Cardiac muscle cell (in vitro differentiated cells and primary cell): Measurements from ENCODE around the gene TP53RK. TPM values are rescaled to one million over a fixed set of nuclear protein-coding genes. Genes with fewer than 3 reads are reported as not detected.

Experiments
- DNase-seq, 2 donors: peaks; one replicate each; pipeline versions ENCODE4 v3.0.0 to v3.0.0-alpha.2; 2010 to 2017; ENCODE audit warnings: low read depth in 1 of 2, low spot score in 1 of 2
- H3K27ac ChIP-seq: fragments of 200-600 bp; sonication (generic); 2 replicates; pipeline ENCODE4 v1.5.1; 2016
- H3K27me3 ChIP-seq: fragments of 200-600 bp; sonication (generic); 2 replicates; pipeline ENCODE4 v1.6.0; 2016; ENCODE audit warnings: control low read depth
- H3K36me3 ChIP-seq: fragments of 200-600 bp; sonication (generic); 2 replicates; pipeline ENCODE4 v1.5.1; 2016; ENCODE audit warnings: control low read depth
- H3K4me1 ChIP-seq: fragments of 200-600 bp; sonication (generic); 2 replicates; pipeline ENCODE4 v1.8.1; 2017; ENCODE audit warnings: low read depth, mild to moderate bottlenecking, mixed run types
- H3K4me3 ChIP-seq: fragments of 200-600 bp; sonication (generic); 2 replicates; pipeline ENCODE4 v1.5.1; 2016; ENCODE audit warnings: mild to moderate bottlenecking
- H3K9me3 ChIP-seq: fragments of 200-600 bp; sonication (generic); 2 replicates; pipeline ENCODE4 v1.5.1; 2017; ENCODE audit warnings: low read depth, mild to moderate bottlenecking, control low read depth
- CTCF ChIP-seq: IDR thresholded peaks from 2 replicates; pipeline ENCODE4 v1.5.1; 2012; ENCODE audit warnings: low read depth, mild to moderate bottlenecking, low read length
- polyA plus RNA-seq: library from polyadenylated mRNA; unstranded; fragments of >200 nt; fragmentation: Nextera tagmentation; extraction: Ambion mirVana; gene quantifications from 2 replicates; pipeline ENCODE4 v1.2.1, GENCODE V29; 2016
- total RNA-seq: library from RNA; depleted of rRNA; stranded (reverse); fragments of >200 nt; gene quantifications from 2 replicates; pipeline ENCODE4 v1.2.3, GENCODE V29; 2016

The TP53RK gene
- total and polyA plus RNA-seq, 2 experiments from 2014 or later = 15.8 to 19.6 TPM

GRCh38 chr20:46723039-46723438, 33.8 kb upstream of the TP53RK start:
- Histone ChIP-seq H3K36me3 (no peaks in the 10 kb centered on the region), H3K4me3 (no peak overlapping the region), H3K27me3 (no peaks in the 10 kb centered on the region), H3K27ac (no peak overlapping the region), H3K4me1 (no peaks in the 10 kb centered on the region), H3K9me3 (no peaks in the 10 kb centered on the region)
- DNase-seq = no peak
- no peak for TF ChIP-seq CTCF

- no peak overlapping the region for H3K4me3 ChIP-seq
- no peaks in the 10 kb centered on the region for H3K36me3 ChIP-seq
- no peaks in the 10 kb centered on the region for H3K4me1 ChIP-seq
- no peak for TF ChIP-seq CTCF
- H3K27ac ChIP-seq = no peak overlapping the region
- no peaks in the 10 kb centered on the region for H3K9me3 ChIP-seq
- H3K27me3 ChIP-seq = no peaks in the 10 kb centered on the region
- DNase-seq = no peak
Observed at GRCh38 chr20:46722450-46722849, 33.2 kb upstream of the TP53RK start.

DNA sequence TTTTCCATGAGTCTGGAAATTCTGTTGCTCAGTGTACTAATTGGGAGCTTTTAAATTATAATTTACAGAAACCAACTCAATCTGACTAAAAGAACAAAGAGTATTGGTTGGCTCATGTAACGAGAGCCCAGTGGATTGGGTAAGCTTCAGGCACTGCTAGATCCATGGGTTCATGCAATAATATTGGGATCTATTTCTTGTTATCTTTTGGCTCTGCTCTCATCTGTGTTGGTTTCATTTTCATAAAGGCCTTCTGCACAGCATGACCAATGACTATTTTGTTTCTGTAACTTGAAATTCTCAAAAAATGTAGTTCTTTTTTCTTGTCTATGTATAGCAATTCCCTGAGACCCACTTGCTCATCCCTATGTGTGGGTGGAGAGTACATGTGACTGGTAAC, 32.2 kb upstream of the TP53RK start:
- no peaks in the 10 kb centered on the region for H3K27me3 ChIP-seq
- no peaks in the 10 kb centered on the region for H3K9me3 ChIP-seq
- H3K36me3 ChIP-seq = no peaks in the 10 kb centered on the region
- H3K4me3 ChIP-seq = no peak overlapping the region
- no peak overlapping the region for H3K27ac ChIP-seq
- no peaks in the 10 kb centered on the region for H3K4me1 ChIP-seq
- no peak for TF ChIP-seq CTCF
- DNase-seq = no peak

- H3K4me3 ChIP-seq = no peak overlapping the region
- no peaks in the 10 kb centered on the region for H3K4me1 ChIP-seq
- TF ChIP-seq CTCF = no peak
- no peaks in the 10 kb centered on the region for H3K9me3 ChIP-seq
- H3K27ac ChIP-seq = no peak overlapping the region
- no peaks in the 10 kb centered on the region for H3K36me3 ChIP-seq
- DNase-seq = no peak
- H3K27me3 ChIP-seq = no peaks in the 10 kb centered on the region
Observed at GRCh38 chr20:46720776-46721425, 31.7 kb upstream of the TP53RK start.

DNA sequence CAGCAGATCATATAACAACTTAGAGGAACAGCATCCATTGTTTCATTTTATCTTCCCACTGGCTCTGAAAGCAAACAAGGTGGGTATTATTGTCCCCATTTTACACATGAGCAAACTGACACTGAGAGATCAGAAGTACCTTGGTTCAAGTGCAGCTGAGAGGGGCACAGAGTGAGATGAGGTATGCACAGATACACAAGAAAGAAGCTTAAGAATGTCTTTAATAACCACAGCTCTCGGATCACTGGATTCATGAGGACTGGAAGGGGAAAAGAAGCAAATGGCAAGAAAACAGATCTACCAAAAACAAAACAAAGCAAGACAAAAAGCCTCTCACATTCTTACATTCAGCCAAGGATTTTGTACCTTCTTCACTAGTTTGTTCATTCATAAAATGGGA, 30.8 kb upstream of the TP53RK start:
- no peak for DNase-seq
- Histone ChIP-seq H3K27ac (no peak overlapping the region), H3K27me3 (no peaks in the 10 kb centered on the region), H3K36me3 (no peaks in the 10 kb centered on the region), H3K4me3 (no peak overlapping the region), H3K9me3 (no peaks in the 10 kb centered on the region), H3K4me1 (no peaks in the 10 kb centered on the region)
- no peak for TF ChIP-seq CTCF
